Body of pancreas (tissue), 4 donors: ENCODE measurements around the gene CA12. TPM values are rescaled to one million over a fixed set of nuclear protein-coding genes. Genes with fewer than 3 reads are reported as not detected.
A peak's percentile ranks its signal among the peaks of the same experiment; 100 is the strongest.

Experiments
- ATAC-seq: fragments of 150-250 bp; one replicate; pipeline ENCODE4 v1.9.1; 2016
- DNase-seq, 4 donors: peaks; one replicate each; pipeline ENCODE4 v3.0.0-alpha.2; 2019
- H3K27ac ChIP-seq, 4 donors: fragments of 200-600 bp; sonication (generic); 1 replicate in 3 of 4; 2 replicates in 1 of 4; pipeline versions ENCODE4 v1.5.1 to v1.6.1; 2016 to 2019; ENCODE audit warnings: mild to moderate bottlenecking in 1 of 4, mixed read lengths in 1 of 4, moderate library complexity in 1 of 4
- H3K27me3 ChIP-seq, 2 donors: fragments of 200-600 bp; sonication (generic); one replicate each; pipeline ENCODE4 v1.6.0; 2016; ENCODE audit warnings: mild to moderate bottlenecking in 1 of 2
- H3K36me3 ChIP-seq, 2 donors: fragments of 200-600 bp; sonication (generic); replicated peaks in 1 of 2; 2 replicates each; pipeline ENCODE4 v1.5.1; 2016; ENCODE audit warnings: low read depth in 2 of 2; ENCODE audit not compliant: insufficient read depth in 1 of 2
- H3K4me1 ChIP-seq: fragments of 200-600 bp; sonication (generic); one replicate; pipeline ENCODE4 v1.6.0; 2016
- H3K4me3 ChIP-seq, 2 donors: fragments of 200-600 bp; sonication (generic); 1 replicate in 1 of 2; 2 replicates in 1 of 2; pipeline ENCODE4 v1.5.1; 2016 to 2019
- H3K9me3 ChIP-seq, 3 donors: fragments of 200-600 bp; sonication (generic); 1 replicate in 2 of 3; 2 replicates in 1 of 3; pipeline ENCODE4 v1.5.1; 2016
- CTCF ChIP-seq, 7 experiments: fragments of 450-650 bp in 4 of 7; fragments of 200-600 bp in 3 of 7; sonication (generic) in 3 of 7; IDR thresholded peaks; one replicate each; pipeline ENCODE4 v1.5.1; 2016 to 2019; ENCODE audit warnings: antibody characterized with exemption in 7 of 7
- POLR2A ChIP-seq, 3 donors: fragments of 450-650 bp; IDR thresholded peaks; one replicate each; pipeline ENCODE4 v1.6.1; 2016; ENCODE audit warnings: antibody characterized with exemption in 3 of 3, mild to moderate bottlenecking in 2 of 3
- WGBS, 2 donors: methylation state at CpG; one replicate each; pipeline ENCODE4 v1.1.5; 2017; 5-methylcytosine and 5-hydroxymethylcytosine counted together
- intact Hi-C: fragments of 100-400 bp; cut with DNase I; formaldehyde crosslinking; loops from one replicate; pipeline ENCODE4 v1.15.1; 2023
- total RNA-seq, 2 donors: library from RNA; depleted of rRNA; stranded (reverse); fragments of >200 nt; gene quantifications; one replicate each; pipeline ENCODE4 v1.1.0, GENCODE V29; 2016

Gene CA12
- total RNA-seq, 2 donors from 2014 or later: 16.1 to 25.7 TPM

GRCh38 chr15:63277038-63277892 is 104.4 kb downstream of the CA12 start, which contains the start of gene APH1B:
APH1B (plus strand) TSS chr15:63277605; CDS start chr15:63277624, 19 bp downstream.
- H3K4me3 ChIP-seq: peak within 1 kb of the TSS; percentile 66 to 68
- H3K9me3 ChIP-seq: no peaks in the 10 kb centered on the region
- peak within 1 kb of the TSS; percentile 56 to 85 (median 70) for H3K27ac ChIP-seq
- DNase-seq (peak; percentile 82 to 89 (median 88)), ATAC-seq (peak; percentile 88)
- 1 to 2% methylated on average over 19 to 65 of the region's 102 CpGs for WGBS, 2 donors
- TF ChIP-seq POLR2A (IDR thresholded peaks at IDR 0.05) (peak; percentile 41 to 80 (median 76)), CTCF (IDR thresholded peaks at IDR 0.05) (peak in 1 of 7 experiments; percentile 7)
- no peaks in the 10 kb centered on the region for H3K36me3 ChIP-seq
- intact Hi-C loops: no loop called here
- H3K27me3 ChIP-seq: no peaks in the 10 kb centered on the region
- peaks cover 10% of the 10 kb centered on the region for H3K4me1 ChIP-seq

- no peak for ATAC-seq
- Histone ChIP-seq H3K27me3 (no peaks in the 10 kb centered on the region), H3K4me3 (peak overlapping the region; percentile 30 to 43), H3K27ac (peak overlapping the region in 3 of 4 donors; percentile 65 to 85 (median 74)), H3K4me1 (peaks cover 10% of the 10 kb centered on the region), H3K9me3 (no peaks in the 10 kb centered on the region), H3K36me3 (no peaks in the 10 kb centered on the region)
- intact Hi-C loops: no loop called here
- TF ChIP-seq POLR2A (IDR thresholded peaks at IDR 0.05) (no peak), CTCF (IDR thresholded peaks at IDR 0.05) (no peak)
- WGBS, 2 donors: 5 to 6% methylated on average over 11 of the region's 11 CpGs
- no peak for DNase-seq
Observed at GRCh38 chr15:63276342-63277037, 105.2 kb downstream of the CA12 start.

GRCh38 chr15:63274427-63274826 is 107.2 kb downstream of the CA12 start:
- 82 to 89% methylated on average over 3 of the region's 3 CpGs for WGBS, 2 donors
- no peak for DNase-seq
- intact Hi-C loops: no loop called here

More at GRCh38 chr15:63274427-63274826, 107.2 kb downstream of the CA12 start:
- Histone ChIP-seq H3K36me3 (no peaks in the 10 kb centered on the region), H3K9me3 (no peaks in the 10 kb centered on the region), H3K27ac (no peak overlapping the region), H3K4me3 (no peak overlapping the region), H3K27me3 (no peaks in the 10 kb centered on the region), H3K4me1 (peaks cover 10% of the 10 kb centered on the region)
- TF ChIP-seq CTCF (IDR thresholded peaks at IDR 0.05): no peak
- no peak for TF ChIP-seq POLR2A (IDR thresholded peaks at IDR 0.05)
- no peak for ATAC-seq

Other genes with a start within 250 kb of the CA12 start
- gene RPS27L, start 224.4 kb downstream of the CA12 start, total RNA-seq: 10 to 100 TPM; 15.2 to 37.9 TPM
- gene RAB8B, start 192.2 kb downstream of the CA12 start, total RNA-seq: 10 to 100 TPM; 12.5 to 14.0 TPM
- 10 to 100 TPM in 1 of 2 donors, 1 to 10 TPM in 1; 6.9 to 12.7 TPM for gene APH1B, start 104.2 kb downstream of the CA12 start, total RNA-seq
- gene USP3, start 122.7 kb upstream of the CA12 start, total RNA-seq: 10 to 100 TPM; 48.8 to 50.1 TPM
- gene FBXL22, start 215.5 kb upstream of the CA12 start, total RNA-seq: not detected